Left lung (tissue), 10 donors: ENCODE data around the gene SPEN. TPM values are rescaled to one million over a fixed set of nuclear protein-coding genes. Genes with fewer than 3 reads are reported as not detected.

Source experiments
- ATAC-seq: fragments of 200-7000 bp; cut with Tn5 transposase; one replicate; pipeline ENCODE4 v1.9.1; 2020; ENCODE audit warnings: moderate library complexity
- DNase-seq, 4 donors: peaks; one replicate each; pipeline ENCODE4 v3.0.0-alpha.2; 2013 to 2020
- H3K27ac ChIP-seq, 2 donors: fragments of 200-600 bp; sonication (generic) in 1 of 2; one replicate each; pipeline versions ENCODE4 v1.5.0 to v1.8.0; 2020 to 2021
- H3K27me3 ChIP-seq, 2 donors: fragments of 200-600 bp; sonication (generic) in 1 of 2; one replicate each; pipeline versions ENCODE4 v1.5.0 to v1.8.0; 2020 to 2021
- H3K36me3 ChIP-seq, 2 donors: fragments of 200-600 bp; sonication (generic) in 1 of 2; one replicate each; pipeline versions ENCODE4 v1.5.0 to v1.8.0; 2020 to 2021
- H3K4me1 ChIP-seq, 2 donors: fragments of 200-600 bp; one replicate each; pipeline ENCODE4 v1.8.0; 2021
- H3K4me3 ChIP-seq, 2 donors: fragments of 200-600 bp; sonication (generic) in 1 of 2; one replicate each; pipeline versions ENCODE4 v1.5.0 to v1.8.0; 2020 to 2021; ENCODE audit warnings: mild to moderate bottlenecking in 1 of 2
- H3K9me3 ChIP-seq, 2 donors: fragments of 200-600 bp; sonication (generic) in 1 of 2; one replicate each; pipeline versions ENCODE4 v1.5.0 to v1.8.0; 2020 to 2021
- intact Hi-C, 2 donors: fragments of 100-400 bp; cut with DNase I; formaldehyde crosslinking; loops; one replicate each; pipeline versions ENCODE4 v1.11.2 to v1.14.2; 2022
- polyA plus RNA-seq, 6 donors: library from polyadenylated mRNA; unstranded; fragments of 120-200 nt; gene quantifications; one replicate each; pipeline ENCODE4 v1.2.1, GENCODE V29; 2013; ENCODE audit not compliant: insufficient read length in 6 of 6
- total RNA-seq, 2 donors: library from RNA; stranded (reverse); fragmentation: NEBNext Ultra II Directional; extraction: Animal tissue kit (Norgen Biotek cat#: 25700); gene quantifications; one replicate each; pipeline ENCODE4 v1.2.1, GENCODE V29; 2021
- TF ChIP-seq, protein P1 (sequence below), 2 donors: fragments of 200-600 bp; sonication (generic) in 1 of 2; IDR thresholded peaks; one replicate each; pipeline versions ENCODE4 v1.5.0 to v1.8.0; 2021; ENCODE audit warnings: antibody characterized with exemption in 2 of 2
- donor health status: DM: no; HTN: yes; CAD: no.
- donor health status: DM: no; HTN: no; CAD: no.

Gene SPEN
- total and polyA plus RNA-seq, 8 donors: 37.2 to 71.4 (median 63.3) TPM

DNA sequence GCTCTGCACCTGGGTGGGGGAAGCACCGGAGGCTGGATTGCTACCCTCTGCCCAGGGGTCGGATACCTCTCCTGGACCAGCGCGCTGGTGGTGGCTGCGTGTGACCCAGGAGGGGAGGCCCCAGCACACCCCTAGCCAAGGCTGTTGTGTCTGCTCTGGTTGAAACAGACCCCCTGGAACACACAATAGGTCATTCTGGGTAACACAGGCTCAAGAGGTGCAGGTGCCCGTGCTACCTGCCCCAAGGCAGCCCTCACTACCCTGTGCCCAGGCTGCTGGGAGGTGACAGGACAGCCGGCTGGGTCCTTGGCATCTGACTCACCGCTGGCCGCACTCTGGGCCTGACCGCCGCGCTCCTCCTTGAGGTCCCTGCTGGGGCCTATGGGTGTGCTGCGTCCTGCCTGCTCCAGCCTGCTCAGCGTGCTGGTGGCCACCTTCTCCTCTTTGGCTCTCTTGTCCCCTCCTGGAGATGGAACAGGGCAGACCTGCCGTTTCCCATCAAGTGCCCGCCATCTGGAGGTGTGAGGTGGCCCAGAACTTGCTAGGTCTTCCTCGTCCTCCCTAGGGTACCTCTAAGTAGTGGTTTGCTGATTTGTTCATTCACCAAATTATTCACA, 98.4 kb downstream of the SPEN start:
- H3K4me1 ChIP-seq: peaks cover 28 to 35% of the 10 kb centered on the region in 2 donors
- DNase-seq (no peak), ATAC-seq (no peak)
- intact Hi-C loops: no loop called here
- TF ChIP-seq, protein P1, sequence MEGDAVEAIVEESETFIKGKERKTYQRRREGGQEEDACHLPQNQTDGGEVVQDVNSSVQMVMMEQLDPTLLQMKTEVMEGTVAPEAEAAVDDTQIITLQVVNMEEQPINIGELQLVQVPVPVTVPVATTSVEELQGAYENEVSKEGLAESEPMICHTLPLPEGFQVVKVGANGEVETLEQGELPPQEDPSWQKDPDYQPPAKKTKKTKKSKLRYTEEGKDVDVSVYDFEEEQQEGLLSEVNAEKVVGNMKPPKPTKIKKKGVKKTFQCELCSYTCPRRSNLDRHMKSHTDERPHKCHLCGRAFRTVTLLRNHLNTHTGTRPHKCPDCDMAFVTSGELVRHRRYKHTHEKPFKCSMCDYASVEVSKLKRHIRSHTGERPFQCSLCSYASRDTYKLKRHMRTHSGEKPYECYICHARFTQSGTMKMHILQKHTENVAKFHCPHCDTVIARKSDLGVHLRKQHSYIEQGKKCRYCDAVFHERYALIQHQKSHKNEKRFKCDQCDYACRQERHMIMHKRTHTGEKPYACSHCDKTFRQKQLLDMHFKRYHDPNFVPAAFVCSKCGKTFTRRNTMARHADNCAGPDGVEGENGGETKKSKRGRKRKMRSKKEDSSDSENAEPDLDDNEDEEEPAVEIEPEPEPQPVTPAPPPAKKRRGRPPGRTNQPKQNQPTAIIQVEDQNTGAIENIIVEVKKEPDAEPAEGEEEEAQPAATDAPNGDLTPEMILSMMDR (IDR thresholded peaks at IDR 0.05): no peak
- no peak overlapping the region for H3K4me3 ChIP-seq
- peaks cover 0 to 73% of the 10 kb centered on the region in 2 donors for H3K36me3 ChIP-seq
- no peak overlapping the region for H3K27ac ChIP-seq
- H3K9me3 ChIP-seq: no peaks in the 10 kb centered on the region
- no peaks in the 10 kb centered on the region for H3K27me3 ChIP-seq

DNA sequence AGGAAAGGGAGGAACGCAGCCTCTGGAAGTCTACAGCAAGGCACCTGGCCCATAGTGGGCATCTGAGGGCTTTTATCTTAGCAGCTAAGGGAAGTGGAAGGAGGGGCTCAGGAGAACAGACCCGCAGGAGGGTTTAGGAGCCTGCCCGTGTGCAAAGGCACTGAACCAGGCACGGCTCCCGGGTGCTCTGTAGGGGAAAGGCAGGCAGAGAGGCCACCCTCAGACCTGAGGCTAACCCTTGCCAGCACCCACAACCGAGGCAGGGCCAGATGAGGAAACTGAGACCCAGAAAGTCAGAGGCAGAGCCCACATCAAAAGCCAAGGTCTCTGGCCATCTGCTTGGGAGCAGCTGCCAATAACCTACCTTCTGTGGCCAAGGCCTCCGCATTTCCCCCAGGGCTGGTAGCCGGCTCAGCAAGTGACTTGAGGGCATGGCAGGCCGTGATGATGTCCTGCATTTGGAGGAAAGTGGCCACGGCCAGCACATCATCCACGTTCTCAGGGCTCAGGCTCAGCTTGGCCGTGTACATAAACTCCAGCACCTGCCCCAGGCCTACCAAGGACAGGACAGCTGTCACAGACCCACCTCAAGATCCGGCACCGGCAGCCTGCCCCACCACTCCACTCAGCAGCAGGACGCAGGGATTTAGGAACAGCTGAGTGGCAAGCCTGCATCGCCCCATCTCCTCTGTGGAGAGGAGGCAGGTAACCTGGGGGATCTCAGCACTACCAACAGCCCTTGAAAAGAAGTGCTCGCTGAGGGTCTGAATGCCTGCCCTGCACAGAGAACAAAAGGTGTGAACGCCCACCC, 99.3 kb downstream of the SPEN start:
- Histone ChIP-seq H3K9me3 (no peaks in the 10 kb centered on the region), H3K27me3 (no peaks in the 10 kb centered on the region), H3K4me3 (no peak overlapping the region), H3K4me1 (peaks cover 35 to 43% of the 10 kb centered on the region in 2 donors), H3K27ac (peak overlapping the region in 1 of 2 donors; percentile 9), H3K36me3 (peaks cover 0 to 65% of the 10 kb centered on the region in 2 donors)
- DNase-seq (no peak), ATAC-seq (no peak)
- TF ChIP-seq, protein P1 (IDR thresholded peaks at IDR 0.05): no peak
- intact Hi-C loops: no loop called here

DNA sequence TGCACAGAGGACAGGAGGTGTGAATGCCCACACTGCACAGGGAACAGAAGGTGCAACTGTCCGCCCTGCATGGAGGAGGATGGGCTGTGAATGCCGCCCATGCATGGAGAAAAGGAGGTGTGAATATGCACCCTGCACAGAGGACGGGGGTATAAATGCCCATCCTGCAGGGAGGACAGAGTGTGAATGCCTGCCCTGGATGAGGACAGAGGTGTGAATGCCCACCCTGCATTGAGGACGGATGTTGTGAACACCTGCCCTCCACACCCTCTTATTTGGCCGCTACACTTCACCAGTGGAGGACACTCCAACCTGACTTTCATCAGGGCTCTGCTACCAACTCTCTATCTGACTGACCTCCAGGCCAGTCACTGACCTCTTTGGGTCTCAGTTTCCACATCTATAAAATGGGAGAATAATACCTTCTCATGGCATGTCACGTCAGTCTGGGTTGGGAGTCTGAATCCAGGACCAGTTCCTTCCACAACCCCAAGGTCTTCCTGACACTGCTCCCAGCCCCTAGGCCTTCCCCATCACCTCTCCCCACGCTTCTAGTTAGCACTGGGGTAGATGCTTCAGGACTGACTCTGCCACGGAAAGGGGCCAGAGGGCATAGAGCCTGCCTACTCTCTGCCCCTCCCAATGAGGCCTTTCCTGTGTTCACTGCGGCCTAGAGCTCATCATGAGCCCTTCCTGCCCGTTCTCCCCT, 100.0 kb downstream of the SPEN start:
- no peaks in the 10 kb centered on the region for H3K9me3 ChIP-seq
- DNase-seq (no peak), ATAC-seq (no peak)
- H3K4me1 ChIP-seq: peaks cover 40 to 51% of the 10 kb centered on the region in 2 donors
- no peak overlapping the region for H3K4me3 ChIP-seq
- TF ChIP-seq, protein P1 (IDR thresholded peaks at IDR 0.05): no peak
- H3K27ac ChIP-seq: no peak overlapping the region
- H3K27me3 ChIP-seq: no peaks in the 10 kb centered on the region
- intact Hi-C loops: no loop called here
- peaks cover 0 to 57% of the 10 kb centered on the region in 2 donors for H3K36me3 ChIP-seq

DNA sequence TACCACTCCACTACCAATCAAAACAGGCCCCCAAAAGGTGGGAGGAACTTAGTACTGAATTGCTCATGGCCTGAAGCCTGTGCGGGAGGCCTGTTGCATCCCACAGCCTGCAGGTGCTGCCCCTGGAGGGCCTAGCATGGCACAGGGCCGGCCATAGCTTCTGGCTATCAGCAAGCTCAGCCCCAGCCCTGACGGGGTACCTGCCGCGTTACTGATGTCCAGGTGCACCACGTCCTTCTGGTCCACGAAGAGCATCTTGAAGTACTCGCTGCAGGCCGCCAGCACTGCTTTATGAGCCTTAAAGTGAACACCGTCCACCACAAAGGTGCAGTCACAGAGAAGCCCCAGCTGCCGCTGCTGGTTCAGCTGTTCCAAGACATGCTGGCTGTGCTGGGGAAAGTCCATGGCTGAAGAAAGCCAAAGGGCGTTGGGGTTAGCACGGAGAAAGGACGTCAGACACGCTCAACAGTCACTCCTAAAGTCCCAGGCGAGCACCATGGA, 100.6 kb downstream of the SPEN start:
- H3K27me3 ChIP-seq: no peaks in the 10 kb centered on the region
- no peak overlapping the region for H3K4me3 ChIP-seq
- H3K36me3 ChIP-seq: peaks cover 0 to 51% of the 10 kb centered on the region in 2 donors
- H3K4me1 ChIP-seq: peaks cover 45 to 57% of the 10 kb centered on the region in 2 donors
- intact Hi-C loops: no loop called here
- no peaks in the 10 kb centered on the region for H3K9me3 ChIP-seq
- peak overlapping the region; percentile 89 to 94 for H3K27ac ChIP-seq
- DNase-seq (no peak), ATAC-seq (no peak)
- TF ChIP-seq, protein P1 (IDR thresholded peaks at IDR 0.05): no peak
